SK-N-SH treated with all-trans-retinoic acid at 6 μM for 48 hours (cell line): ENCODE results near the gene JOSD2.

Experiments used
- ARNTL ChIP-seq: fragments of 450-650 bp; formaldehyde crosslinking; IDR thresholded peaks from 2 replicates; pipeline ENCODE4 v1.5.0; 2020; ENCODE audit warnings: low read depth, mild to moderate bottlenecking, moderate library complexity, borderline replicate concordance
- CREB5 ChIP-seq: fragments of 250-450 bp; sonication (Bioruptor Pico); IDR thresholded peaks from 2 replicates; pipeline ENCODE4 v1.5.1; 2020; ENCODE audit warnings: low read depth, mild to moderate bottlenecking, moderate library complexity
- PATZ1 ChIP-seq: fragments of 250-450 bp; sonication (Bioruptor Pico); IDR thresholded peaks from 2 replicates; pipeline ENCODE4 v1.8.0; 2020; ENCODE audit warnings: mild to moderate bottlenecking, moderate library complexity, borderline replicate concordance
- TOX ChIP-seq: fragments of 250-450 bp; sonication (Bioruptor Pico); IDR thresholded peaks from 2 replicates; pipeline ENCODE4 v1.8.0; 2021; ENCODE audit warnings: mild to moderate bottlenecking, moderate library complexity, borderline replicate concordance
- ZNF8 ChIP-seq: fragments of 450-650 bp; formaldehyde crosslinking; IDR thresholded peaks from 2 replicates; pipeline ENCODE4 v1.5.0; 2020; ENCODE audit warnings: mild to moderate bottlenecking, moderate library complexity

DNA sequence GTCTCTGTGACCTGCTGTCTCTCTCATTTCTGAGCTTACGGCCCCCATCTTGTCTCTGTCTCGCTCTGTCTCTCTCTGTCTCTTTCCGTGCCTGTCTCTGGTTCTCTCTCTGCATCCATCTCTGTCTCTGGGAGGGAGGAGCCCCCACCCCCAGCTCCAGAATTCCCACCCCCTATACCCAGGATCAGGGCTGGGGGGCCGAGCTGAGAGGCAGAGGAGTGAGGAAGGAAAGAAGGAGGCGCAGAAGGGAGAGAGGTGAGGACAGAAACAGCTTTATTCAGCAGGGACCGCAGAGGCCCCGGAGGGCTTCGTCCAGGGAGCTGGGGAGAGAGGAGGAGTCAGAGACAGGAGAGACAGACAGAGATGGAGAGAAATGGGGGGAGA lies 14.0 kb downstream of the JOSD2 start:
- TF ChIP-seq TOX (CRISPR knock-in tag) = no peak
- no peak for TF ChIP-seq ZNF8 (CRISPR knock-in tag)
- TF ChIP-seq CREB5 (CRISPR knock-in tag) = no peak
- no peak for TF ChIP-seq ARNTL
- no peak for TF ChIP-seq PATZ1 (CRISPR knock-in tag)
